HepG2 (cell line): ENCODE data around the gene APBA3. TPM values are rescaled to one million over a fixed set of nuclear protein-coding genes. Genes with fewer than 3 reads are reported as not detected.

ENCODE experiments used
- HMG20A ChIP-seq: IDR thresholded peaks from 2 replicates; pipeline ENCODE4 v1.6.1; 2016; ENCODE audit warnings: borderline replicate concordance
- HMGA1 ChIP-seq: sonication (generic); formaldehyde crosslinking; conservative IDR thresholded peaks from 2 replicates; pipeline ENCODE4 v1.4.0; 2020; ENCODE audit warnings: missing genetic modification reagents
- HNRNPLL ChIP-seq: fragments of 200-400 bp; formaldehyde crosslinking; IDR thresholded peaks from 2 replicates; pipeline ENCODE4 v1.6.1; 2017; ENCODE audit warnings: mild to moderate bottlenecking, low read depth, low read length; ENCODE audit not compliant: poor library complexity, severe bottlenecking
- JUND ChIP-seq: sonication (generic); formaldehyde crosslinking; IDR thresholded peaks from 2 replicates; pipeline ENCODE4 v1.8.0; 2022; ENCODE audit warnings: mild to moderate bottlenecking, missing genetic modification reagents
- NCOR1 ChIP-seq: fragments of 200-600 bp; sonication (generic); IDR thresholded peaks from 2 replicates; pipeline ENCODE4 v1.7.0; 2017; ENCODE audit warnings: antibody characterized with exemption, low read length, borderline replicate concordance
- POGZ ChIP-seq: sonication (generic); formaldehyde crosslinking; IDR thresholded peaks from 2 replicates; pipeline ENCODE4 v1.4.0; 2020; ENCODE audit warnings: mild to moderate bottlenecking, missing genetic modification reagents
- SOX6 ChIP-seq, 2 experiments: fragments of 450-650 bp in 1 of 2; sonication (generic) in 1 of 2; formaldehyde crosslinking in 1 of 2; IDR thresholded peaks; 2 replicates each; pipeline versions ENCODE4 v1.4.0 to v1.6.1; 2017 to 2020; ENCODE audit warnings: antibody characterized with exemption in 1 of 2, mild to moderate bottlenecking in 1 of 2, missing genetic modification reagents in 1 of 2
- TBX3 ChIP-seq: fragments of 450-650 bp; IDR thresholded peaks from 2 replicates; pipeline ENCODE4 v1.6.1; 2017; ENCODE audit warnings: antibody characterized with exemption, mild to moderate bottlenecking, inconsistent platforms, borderline replicate concordance
- TGIF2 ChIP-seq: IDR thresholded peaks from 2 replicates; pipeline ENCODE4 v1.6.1; 2016; ENCODE audit warnings: control low read depth, missing compliant biosample characterization
- THAP11 ChIP-seq: IDR thresholded peaks from 2 replicates; pipeline ENCODE4 v1.6.1; 2016; ENCODE audit warnings: missing biosample characterization, missing genetic modification reagents
- THRA ChIP-seq: sonication (generic); formaldehyde crosslinking; IDR thresholded peaks from 2 replicates; pipeline ENCODE4 v1.4.0; 2020; ENCODE audit warnings: missing genetic modification reagents, borderline replicate concordance
- ZFP37 ChIP-seq: sonication (generic); formaldehyde crosslinking; IDR thresholded peaks from 2 replicates; pipeline ENCODE4 v1.4.0; 2020; ENCODE audit warnings: missing genetic modification reagents, borderline replicate concordance
- ZFYVE20 ChIP-seq: sonication (generic); formaldehyde crosslinking; IDR thresholded peaks from 2 replicates; pipeline ENCODE4 v1.8.0; 2023; ENCODE audit warnings: low read depth, mild to moderate bottlenecking, moderate library complexity, missing genetic modification reagents, borderline replicate concordance
- ZKSCAN8 ChIP-seq: IDR thresholded peaks from 2 replicates; pipeline ENCODE4 v1.6.1; 2016; ENCODE audit warnings: borderline replicate concordance, missing genetic modification reagents, missing compliant biosample characterization
- ZNF225 ChIP-seq: sonication (generic); formaldehyde crosslinking; IDR thresholded peaks from 2 replicates; pipeline ENCODE4 v1.4.0; 2020; ENCODE audit warnings: mild to moderate bottlenecking, missing genetic modification reagents
- ZNF251 ChIP-seq: sonication (generic); formaldehyde crosslinking; IDR thresholded peaks from 2 replicates; pipeline ENCODE4 v1.9.0; 2021; ENCODE audit warnings: mild to moderate bottlenecking, missing genetic modification reagents
- ZNF432 ChIP-seq: sonication (generic); formaldehyde crosslinking; IDR thresholded peaks from 2 replicates; pipeline ENCODE4 v1.5.0; 2020; ENCODE audit warnings: missing genetic modification reagents, mild to moderate bottlenecking, borderline replicate concordance
- ZNF468 ChIP-seq: sonication (generic); formaldehyde crosslinking; IDR thresholded peaks from 2 replicates; pipeline ENCODE4 v1.8.0; 2022; ENCODE audit warnings: mild to moderate bottlenecking, moderate library complexity, missing genetic modification reagents
- ZNF674 ChIP-seq: sonication (generic); formaldehyde crosslinking; IDR thresholded peaks from 2 replicates; pipeline ENCODE4 v1.5.0; 2020; ENCODE audit warnings: low read depth, mild to moderate bottlenecking, missing genetic modification reagents
- ZNF770 ChIP-seq: sonication (generic); formaldehyde crosslinking; IDR thresholded peaks from 2 replicates; pipeline ENCODE4 v1.5.0; 2020; ENCODE audit warnings: mild to moderate bottlenecking, missing genetic modification reagents
- polyA plus RNA-seq, 8 experiments: library from polyadenylated mRNA; depleted of rRNA in 3 of 8; stranded (reverse) in 7 of 8; unstranded in 1 of 8; fragments of >200 nt; fragmentation: Illumina TruSeq in 4 of 8; extraction: Trizol in 4 of 8; gene quantifications; 2 replicates each; pipeline versions ENCODE4 v1.2.1 to v1.2.3, GENCODE V29; 2011 to 2016; ENCODE audit warnings: low read depth in 4 of 8, missing spikeins in 1 of 8, mixed read lengths in 1 of 8; ENCODE audit not compliant: insufficient read depth in 1 of 8
- total RNA-seq, 5 experiments: library from RNA; depleted of rRNA; stranded (reverse); fragments of >200 nt; fragmentation: Illumina TruSeq; extraction: Trizol; gene quantifications; 2 replicates each; pipeline ENCODE4 v1.2.3, GENCODE V29; 2016; ENCODE audit warnings: low read depth in 1 of 5
- TF ChIP-seq, protein P1 (sequence below): sonication (generic); formaldehyde crosslinking; IDR thresholded peaks from 2 replicates; pipeline ENCODE4 v1.4.0; 2020; ENCODE audit warnings: missing genetic modification reagents, borderline replicate concordance

The APBA3 gene
- total and polyA plus RNA-seq, 2 of the 13 experiments (the other 11 are each of a cell fraction or from before 2014, with no cell fraction given) = 14.2 to 14.3 TPM

DNA sequence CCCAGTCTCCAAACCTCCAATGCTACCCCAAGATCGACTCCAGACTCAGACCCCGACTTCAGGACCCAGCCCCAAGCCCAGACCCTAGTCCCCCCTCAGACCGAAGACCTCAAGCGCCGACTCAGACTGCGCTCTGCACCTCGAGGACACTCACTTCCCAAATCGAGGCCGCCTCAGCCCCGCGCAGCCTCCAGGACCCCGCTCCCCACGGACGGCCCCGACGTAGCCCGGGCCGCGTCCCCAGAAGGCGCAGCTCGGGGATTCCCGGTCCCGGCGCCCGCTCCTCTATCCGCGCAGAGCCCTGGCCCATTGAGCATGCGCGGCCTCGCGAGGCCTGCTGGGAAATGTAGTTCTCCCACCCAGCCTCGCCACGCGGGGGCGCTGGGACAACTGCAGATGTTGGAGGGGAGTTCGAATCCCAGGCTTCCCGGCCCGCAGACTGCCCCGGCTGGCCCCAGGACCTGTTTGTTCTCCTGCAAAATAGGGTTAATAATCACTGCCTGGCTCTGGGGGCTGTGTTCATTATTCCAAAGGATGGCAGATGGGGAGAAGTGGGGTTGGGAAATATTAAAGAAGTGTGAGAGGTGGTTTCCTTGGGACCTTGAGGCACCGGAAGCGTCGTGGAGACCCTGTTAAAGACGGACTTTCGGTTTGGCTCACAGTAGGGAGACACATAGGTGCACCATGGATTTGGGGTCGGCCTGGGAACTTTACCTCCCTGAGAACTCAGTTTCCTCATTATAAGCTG lies at the start of gene APBA3 (continued):
- TF ChIP-seq ZNF770 (CRISPR knock-in tag) (no peak), ZKSCAN8 (CRISPR knock-in tag) (peak; percentile 31; the same call in 1 of the 2 replicates), ZFYVE20 (CRISPR knock-in tag) (no peak), ZNF468 (CRISPR knock-in tag) (no peak), TBX3 (no peak), ZNF674 (CRISPR knock-in tag) (no peak), NCOR1 (peak; percentile 10; the same call in 1 of the 2 replicates), HNRNPLL (peak; percentile 100), ZNF251 (CRISPR knock-in tag) (no peak), HMG20A (CRISPR knock-in tag) (no peak), THAP11 (CRISPR knock-in tag) (peak; percentile 99), HMGA1 (no peak), ZFP37 (CRISPR knock-in tag) (no peak), ZNF432 (CRISPR knock-in tag) (no peak), TGIF2 (CRISPR knock-in tag) (0 out of 2 replicates have a peak, but pooled peaks have one; percentile 73), POGZ (peak; percentile 37), JUND (CRISPR knock-in tag) (no peak), SOX6 (IDR thresholded peaks at IDR 0.05) (no peak), SOX6 (CRISPR knock-in tag; IDR thresholded peaks at IDR 0.05) (no peak), ZNF225 (CRISPR knock-in tag) (peak; percentile 68; the same call in 1 of the 2 replicates), THRA (CRISPR knock-in tag) (0 out of 2 replicates have a peak, but pooled peaks have one; percentile 32)
- TF ChIP-seq, protein P1, sequence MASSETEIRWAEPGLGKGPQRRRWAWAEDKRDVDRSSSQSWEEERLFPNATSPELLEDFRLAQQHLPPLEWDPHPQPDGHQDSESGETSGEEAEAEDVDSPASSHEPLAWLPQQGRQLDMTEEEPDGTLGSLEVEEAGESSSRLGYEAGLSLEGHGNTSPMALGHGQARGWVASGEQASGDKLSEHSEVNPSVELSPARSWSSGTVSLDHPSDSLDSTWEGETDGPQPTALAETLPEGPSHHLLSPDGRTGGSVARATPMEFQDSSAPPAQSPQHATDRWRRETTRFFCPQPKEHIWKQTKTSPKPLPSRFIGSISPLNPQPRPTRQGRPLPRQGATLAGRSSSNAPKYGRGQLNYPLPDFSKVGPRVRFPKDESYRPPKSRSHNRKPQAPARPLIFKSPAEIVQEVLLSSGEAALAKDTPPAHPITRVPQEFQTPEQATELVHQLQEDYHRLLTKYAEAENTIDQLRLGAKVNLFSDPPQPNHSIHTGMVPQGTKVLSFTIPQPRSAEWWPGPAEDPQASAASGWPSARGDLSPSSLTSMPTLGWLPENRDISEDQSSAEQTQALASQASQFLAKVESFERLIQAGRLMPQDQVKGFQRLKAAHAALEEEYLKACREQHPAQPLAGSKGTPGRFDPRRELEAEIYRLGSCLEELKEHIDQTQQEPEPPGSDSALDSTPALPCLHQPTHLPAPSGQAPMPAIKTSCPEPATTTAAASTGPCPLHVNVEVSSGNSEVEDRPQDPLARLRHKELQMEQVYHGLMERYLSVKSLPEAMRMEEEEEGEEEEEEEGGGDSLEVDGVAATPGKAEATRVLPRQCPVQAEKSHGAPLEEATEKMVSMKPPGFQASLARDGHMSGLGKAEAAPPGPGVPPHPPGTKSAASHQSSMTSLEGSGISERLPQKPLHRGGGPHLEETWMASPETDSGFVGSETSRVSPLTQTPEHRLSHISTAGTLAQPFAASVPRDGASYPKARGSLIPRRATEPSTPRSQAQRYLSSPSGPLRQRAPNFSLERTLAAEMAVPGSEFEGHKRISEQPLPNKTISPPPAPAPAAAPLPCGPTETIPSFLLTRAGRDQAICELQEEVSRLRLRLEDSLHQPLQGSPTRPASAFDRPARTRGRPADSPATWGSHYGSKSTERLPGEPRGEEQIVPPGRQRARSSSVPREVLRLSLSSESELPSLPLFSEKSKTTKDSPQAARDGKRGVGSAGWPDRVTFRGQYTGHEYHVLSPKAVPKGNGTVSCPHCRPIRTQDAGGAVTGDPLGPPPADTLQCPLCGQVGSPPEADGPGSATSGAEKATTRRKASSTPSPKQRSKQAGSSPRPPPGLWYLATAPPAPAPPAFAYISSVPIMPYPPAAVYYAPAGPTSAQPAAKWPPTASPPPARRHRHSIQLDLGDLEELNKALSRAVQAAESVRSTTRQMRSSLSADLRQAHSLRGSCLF = no peak; the same call in 1 of the 2 replicates
